Neural cell (in vitro differentiated cells): Measurements from ENCODE around the gene RAD50.

Experiments
- CTCF ChIP-seq: fragments of 450-650 bp; IDR thresholded peaks from 2 replicates; pipeline ENCODE4 v1.5.1; 2014; ENCODE audit warnings: antibody characterized with exemption, mild to moderate bottlenecking, moderate library complexity; ENCODE audit not compliant: poor library complexity, severe bottlenecking
- EP300 ChIP-seq: fragments of 450-650 bp; conservative IDR thresholded peaks from 2 replicates; pipeline ENCODE4 v1.6.1; 2014; ENCODE audit warnings: antibody characterized with exemption, mild to moderate bottlenecking, moderate library complexity; ENCODE audit not compliant: poor library complexity, severe bottlenecking
- EZH2 ChIP-seq: fragments of 200-600, 300-800 bp; shearing (Covaris generic), sonication (generic); IDR thresholded peaks from 2 replicates; pipeline ENCODE4 v1.6.1; 2014; ENCODE audit warnings: antibody characterized with exemption, low read length, borderline replicate concordance, mild to moderate bottlenecking; ENCODE audit not compliant: insufficient read depth, poor library complexity, severe bottlenecking
- POLR2AphosphoS5 ChIP-seq: IDR thresholded peaks from 2 replicates; pipeline ENCODE4 v1.6.1; 2012
- RAD21 ChIP-seq: fragments of 450-650 bp; conservative IDR thresholded peaks from 2 replicates; pipeline ENCODE4 v1.6.1; 2014; ENCODE audit warnings: antibody characterized with exemption, mild to moderate bottlenecking, moderate library complexity
- REST ChIP-seq: IDR thresholded peaks from 2 replicates; pipeline ENCODE4 v1.6.1; 2012; ENCODE audit warnings: borderline replicate concordance
- SMC3 ChIP-seq: fragments of 450-650 bp; conservative IDR thresholded peaks from 2 replicates; pipeline ENCODE4 v1.6.1; 2014; ENCODE audit warnings: antibody characterized with exemption, mild to moderate bottlenecking, moderate library complexity; ENCODE audit not compliant: poor library complexity
- TAF1 ChIP-seq: IDR thresholded peaks from 2 replicates; pipeline ENCODE4 v1.6.1; 2012; ENCODE audit warnings: low read depth

- TF ChIP-seq POLR2AphosphoS5 (no peak), CTCF (no peak), REST (no peak), EZH2 (no peak), EP300 (no peak), SMC3 (no peak), RAD21 (no peak), TAF1 (no peak)
These were observed 87.4 kb downstream of the RAD50 start for GRCh38 chr5:132644177-132644576.
